Lower lobe of right lung (tissue), 2 donors: ENCODE results near the gene TMEM272. TPM values are rescaled to one million over a fixed set of nuclear protein-coding genes. Genes with fewer than 3 reads are reported as not detected.

Experiments used
- ATAC-seq, 2 donors: fragments of 200-7000 bp; cut with Tn5 transposase; one replicate each; pipeline ENCODE4 v1.9.1; 2020 to 2022; ENCODE audit warnings: mild to moderate bottlenecking in 2 of 2, moderate library complexity in 2 of 2
- DNase-seq: peaks from one replicate; pipeline ENCODE4 v3.0.0-alpha.2; 2020
- H3K27ac ChIP-seq: fragments of 200-600 bp; one replicate; pipeline ENCODE4 v1.8.0; 2022
- H3K27me3 ChIP-seq: fragments of 200-600 bp; one replicate; pipeline ENCODE4 v1.8.0; 2022; ENCODE audit warnings: low read depth
- H3K36me3 ChIP-seq: fragments of 200-600 bp; one replicate; pipeline ENCODE4 v1.8.0; 2022; ENCODE audit warnings: mild to moderate bottlenecking
- H3K4me1 ChIP-seq: fragments of 200-600 bp; one replicate; pipeline ENCODE4 v1.8.0; 2022
- H3K4me3 ChIP-seq: fragments of 200-600 bp; one replicate; pipeline ENCODE4 v1.8.0; 2022; ENCODE audit warnings: mild to moderate bottlenecking
- H3K9me3 ChIP-seq: fragments of 200-600 bp; one replicate; pipeline ENCODE4 v1.8.0; 2022
- CTCF ChIP-seq: fragments of 200-600 bp; IDR thresholded peaks from one replicate; pipeline ENCODE4 v1.8.0; 2022; ENCODE audit warnings: antibody characterized with exemption, mild to moderate bottlenecking
- intact Hi-C: fragments of 100-400 bp; cut with DNase I; formaldehyde crosslinking; loops from one replicate; pipeline ENCODE4 v1.11.0; 2022
- total RNA-seq: library from RNA; stranded (reverse); fragmentation: NEBNext Ultra II Directional; extraction: Animal tissue kit (Norgen Biotek cat#: 25700); gene quantifications from one replicate; pipeline ENCODE4 v1.2.1, GENCODE V29; 2021
- donor health status: DM: no; HTN: yes; CAD: no; lungs with severe emphysema.

TMEM272 gene
- total RNA-seq, 1 donor from 2014 or later, result 0.09 TPM

DNA sequence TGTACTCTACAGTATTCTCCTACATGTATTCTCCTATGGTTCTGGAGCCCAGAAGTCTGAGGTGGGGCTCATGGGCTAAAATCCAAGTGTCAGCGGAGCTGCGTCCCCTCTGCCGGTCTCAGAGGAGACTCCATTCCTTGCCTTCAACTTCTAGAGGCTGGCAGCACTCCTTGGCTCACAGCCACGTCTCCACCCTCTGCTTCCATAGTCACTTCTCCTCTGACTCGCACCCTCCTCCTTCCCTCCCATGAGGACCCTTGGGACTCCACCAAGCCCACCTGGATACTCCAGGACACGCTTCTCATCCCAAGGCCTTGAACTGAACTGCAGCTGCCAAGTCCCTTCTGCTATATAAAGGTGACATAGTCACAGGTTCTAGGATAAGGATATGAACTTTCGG, 68.8 kb downstream of the TMEM272 start:
- Histone ChIP-seq H3K4me3 (no peak overlapping the region), H3K27me3 (no peaks in the 10 kb centered on the region), H3K36me3 (peaks cover 7% of the 10 kb centered on the region), H3K9me3 (no peaks in the 10 kb centered on the region), H3K4me1 (no peaks in the 10 kb centered on the region), H3K27ac (no peak overlapping the region)
- ATAC-seq (no peak), DNase-seq (no peak)
- no peak for TF ChIP-seq CTCF
- intact Hi-C loops, result no loop called here

GRCh38 chr13:51773515-51773914, 71.5 kb downstream of the TMEM272 start:
- Histone ChIP-seq H3K36me3 (peaks cover 11% of the 10 kb centered on the region), H3K27ac (no peak overlapping the region), H3K4me1 (peaks cover 18% of the 10 kb centered on the region), H3K4me3 (no peak overlapping the region), H3K9me3 (no peaks in the 10 kb centered on the region), H3K27me3 (no peaks in the 10 kb centered on the region)
- no peak for DNase-seq
- no peak for ATAC-seq
- TF ChIP-seq CTCF, result no peak
- intact Hi-C loops, result no loop called here

DNA sequence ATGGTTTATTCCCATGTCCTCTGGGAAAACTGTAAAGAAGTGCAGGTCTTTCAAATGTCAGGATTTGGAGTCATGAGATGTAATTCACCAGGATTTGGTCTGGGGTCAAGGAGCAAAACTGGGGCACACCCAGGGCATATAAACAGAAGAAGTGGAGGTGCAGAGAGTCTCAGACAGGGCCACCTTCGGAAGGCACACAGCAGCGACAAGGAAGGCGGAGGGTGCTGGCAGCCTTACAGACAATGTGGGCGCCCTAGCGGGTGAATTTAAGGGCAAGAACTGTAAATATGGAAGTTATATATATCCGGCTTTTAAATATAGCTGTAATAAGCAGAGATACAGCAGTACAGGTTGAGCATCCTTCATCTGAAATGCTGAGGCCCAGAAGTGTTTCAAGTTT, 72.2 kb downstream of the TMEM272 start:
- H3K4me3 ChIP-seq, result no peak overlapping the region
- no peaks in the 10 kb centered on the region for H3K9me3 ChIP-seq
- H3K36me3 ChIP-seq, result peaks cover 14% of the 10 kb centered on the region
- TF ChIP-seq CTCF, result no peak
- no peak for ATAC-seq
- no peaks in the 10 kb centered on the region for H3K27me3 ChIP-seq
- no peak overlapping the region for H3K27ac ChIP-seq
- H3K4me1 ChIP-seq, result peaks cover 18% of the 10 kb centered on the region
- intact Hi-C loops, result no loop called here
- no peak for DNase-seq

DNA sequence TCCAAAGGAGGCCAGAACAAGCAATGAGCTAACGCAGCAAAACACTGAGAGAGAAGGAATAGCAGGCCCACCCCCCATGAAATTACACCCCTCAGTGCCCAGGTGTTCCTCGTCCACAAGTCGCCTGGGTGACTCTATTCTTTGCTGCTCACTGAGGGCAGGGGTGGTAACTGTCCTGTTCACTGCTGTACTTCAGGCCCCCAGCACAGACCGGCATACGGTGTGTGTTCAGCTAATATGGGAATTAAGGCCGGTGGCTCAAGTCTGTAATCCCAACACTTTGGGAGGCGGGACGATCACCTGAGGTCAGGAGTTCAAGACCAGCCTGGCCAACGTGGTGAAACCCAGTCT, 72.9 kb downstream of the TMEM272 start:
- intact Hi-C loops, result no loop called here
- no peak for TF ChIP-seq CTCF
- H3K36me3 ChIP-seq, result peaks cover 21% of the 10 kb centered on the region
- peaks cover 18% of the 10 kb centered on the region for H3K4me1 ChIP-seq
- no peak overlapping the region for H3K27ac ChIP-seq
- H3K4me3 ChIP-seq, result no peak overlapping the region
- ATAC-seq (no peak), DNase-seq (no peak)
- no peaks in the 10 kb centered on the region for H3K27me3 ChIP-seq
- H3K9me3 ChIP-seq, result no peaks in the 10 kb centered on the region

DNA sequence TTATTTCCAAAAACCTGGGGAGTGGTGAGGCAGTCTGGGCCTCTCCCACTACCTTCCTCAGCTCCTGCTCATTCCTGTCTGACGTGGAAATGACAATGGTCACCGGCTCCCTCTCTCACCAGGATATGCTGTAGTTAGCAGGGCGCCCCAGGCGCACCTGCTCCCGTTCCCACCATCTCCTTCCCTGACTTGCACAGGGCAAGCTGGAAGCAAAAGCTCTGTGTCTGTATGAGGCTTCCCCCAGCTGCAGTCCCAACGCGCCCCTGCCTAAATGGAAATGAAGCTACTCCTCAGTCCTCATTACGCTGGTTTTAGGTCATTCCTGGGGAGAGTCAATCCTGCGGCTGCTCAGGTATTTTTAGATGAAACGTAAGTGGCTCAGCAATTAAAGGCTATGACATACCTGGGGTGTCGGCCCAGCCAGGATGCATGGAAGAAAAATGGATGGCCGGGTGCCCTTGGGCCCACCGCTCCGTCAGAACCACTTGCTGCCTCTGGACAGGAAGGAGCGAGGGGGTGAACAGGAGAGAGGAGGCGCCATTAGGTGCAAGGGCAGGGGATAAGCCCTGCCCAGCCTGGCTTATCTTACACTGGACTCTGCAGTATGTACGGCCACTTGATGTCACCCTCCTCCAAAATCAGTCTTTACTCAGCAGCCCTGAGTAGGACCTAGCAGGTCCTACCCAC, 73.4 kb downstream of the TMEM272 start:
- DNase-seq, result no peak
- peak; percentile 22 to 77 for ATAC-seq
- Histone ChIP-seq H3K27me3 (no peaks in the 10 kb centered on the region), H3K9me3 (no peaks in the 10 kb centered on the region), H3K36me3 (peaks cover 25% of the 10 kb centered on the region), H3K4me3 (no peak overlapping the region), H3K27ac (no peak overlapping the region), H3K4me1 (peaks cover 18% of the 10 kb centered on the region)
- TF ChIP-seq CTCF, result no peak
- intact Hi-C loops, result no loop called here
